SK-N-SH (cell line): Measurements from ENCODE around the gene MFAP4. TPM values are rescaled to one million over a fixed set of nuclear protein-coding genes. Genes with fewer than 3 reads are reported as not detected.

Source experiments
- CTCF ChIA-PET: fragments of 300-600, 350-600 bp; formaldehyde crosslinking; extraction: SDS; loops from one replicate; lab custom pipeline; 2021; lab: Yijun Ruan, JAX
- POLR2A ChIA-PET: fragments of 350-600 bp; sonication (Branson Sonifier 250); formaldehyde crosslinking; extraction: SDS; loops from one replicate; lab custom pipeline; 2020; ENCODE audit warnings: antibody characterized with exemption, inconsistent platforms; lab: Yijun Ruan, JAX
- DNase-seq: peaks from one replicate; pipeline ENCODE4 v3.0.0; 2012
- H2AFZ ChIP-seq: fragments of 200-600 bp; sonication (generic); 2 replicates; pipeline ENCODE4 v1.8.1; 2016; ENCODE audit warnings: antibody characterized with exemption, mild to moderate bottlenecking, low read depth
- H3F3A ChIP-seq: fragments of 200-600 bp; sonication (generic); replicated peaks from 2 replicates; pipeline ENCODE3; 2016; ENCODE audit warnings: antibody characterized with exemption, mild to moderate bottlenecking; ENCODE audit not compliant: insufficient read depth
- H3K27ac ChIP-seq, 2 experiments: fragments of 200-500 bp in 1 of 2; fragments of 200-600 bp in 1 of 2; sonication (Bioruptor generic) in 1 of 2; sonication (generic), shearing (Covaris generic) in 1 of 2; 2 replicates each; pipeline versions ENCODE4 v1.5.1 to v1.6.1; 2014 to 2016; ENCODE audit warnings: low read depth in 2 of 2, inconsistent platforms in 1 of 2, low read length in 1 of 2, mild to moderate bottlenecking in 1 of 2, mixed read lengths in 1 of 2
- H3K27me3 ChIP-seq: fragments of 200-600 bp; sonication (generic), shearing (Covaris generic); 2 replicates; pipeline ENCODE4 v1.6.1; 2016; ENCODE audit warnings: mixed run types; ENCODE audit not compliant: insufficient read depth
- H3K36me3 ChIP-seq, 2 experiments: fragments of 200-500 bp in 1 of 2; fragments of 200-600 bp in 1 of 2; sonication (Bioruptor generic) in 1 of 2; sonication (generic) in 1 of 2; replicated peaks in 1 of 2; 2 replicates each; pipeline versions ENCODE3 to v1.5.1; 2014 to 2016; ENCODE audit warnings: low read length in 1 of 2, mild to moderate bottlenecking in 1 of 2; ENCODE audit not compliant: insufficient read depth in 2 of 2, control insufficient read depth in 1 of 2
- H3K4me1 ChIP-seq, 2 experiments: fragments of 200-500 bp in 1 of 2; fragments of 200-600 bp in 1 of 2; sonication (Bioruptor generic) in 1 of 2; sonication (generic), shearing (Covaris generic) in 1 of 2; 2 replicates each; pipeline versions ENCODE4 v1.5.1 to v1.6.1; 2014 to 2016; ENCODE audit warnings: low read depth in 1 of 2, low read length in 1 of 2, mixed run types in 1 of 2; ENCODE audit not compliant: insufficient read depth in 2 of 2, control insufficient read depth in 1 of 2
- H3K4me2 ChIP-seq: fragments of 200-600 bp; sonication (generic), shearing (Covaris generic); 2 replicates; pipeline ENCODE4 v1.6.1; 2017; ENCODE audit warnings: mixed run types
- H3K4me3 ChIP-seq, 2 experiments: fragments of 200-500 bp in 1 of 2; fragments of 200-600 bp in 1 of 2; sonication (Bioruptor generic) in 1 of 2; sonication (generic), shearing (Covaris generic) in 1 of 2; 2 replicates each; pipeline versions ENCODE4 v1.5.1 to v1.8.1; 2014 to 2016; ENCODE audit warnings: low read depth in 2 of 2, inconsistent platforms in 1 of 2, low read length in 1 of 2, mild to moderate bottlenecking in 1 of 2, mixed read lengths in 1 of 2, moderate library complexity in 1 of 2
- H3K79me2 ChIP-seq: fragments of 200-600 bp; sonication (generic); 2 replicates; pipeline ENCODE4 v1.8.1; 2017; ENCODE audit warnings: mild to moderate bottlenecking; ENCODE audit not compliant: insufficient read depth
- H3K9ac ChIP-seq: fragments of 200-600 bp; sonication (generic); 2 replicates; pipeline ENCODE4 v1.6.1; 2017; ENCODE audit warnings: mixed run types
- H3K9me2 ChIP-seq: fragments of 200-600 bp; sonication (generic); 2 replicates; pipeline ENCODE4 v1.6.1; 2017; ENCODE audit warnings: mixed run types
- H3K9me3 ChIP-seq: fragments of 200-600 bp; sonication (generic); 2 replicates; pipeline ENCODE4 v1.6.1; 2017; ENCODE audit warnings: mixed run types, mild to moderate bottlenecking, moderate library complexity
- H4K20me1 ChIP-seq: fragments of 200-600 bp; sonication (generic); 2 replicates; pipeline ENCODE4 v1.6.1; 2017; ENCODE audit warnings: mild to moderate bottlenecking, mixed run types; ENCODE audit not compliant: insufficient read depth
- ELF1 ChIP-seq: IDR thresholded peaks from 2 replicates; pipeline ENCODE4 v1.4.0; 2012
- EZH2phosphoT487 ChIP-seq: fragments of 200-600 bp; sonication (generic); IDR thresholded peaks from 2 replicates; pipeline ENCODE4 v1.6.1; 2017; ENCODE audit warnings: low read depth, mixed run types, mild to moderate bottlenecking, antibody characterized with exemption, moderate library complexity, borderline replicate concordance
- JUND ChIP-seq: IDR thresholded peaks from 2 replicates; pipeline ENCODE4 v1.4.0; 2012
- MAX ChIP-seq: IDR thresholded peaks from 2 replicates; pipeline ENCODE4 v1.4.0; 2012; ENCODE audit warnings: low read depth
- MXI1 ChIP-seq: IDR thresholded peaks from 2 replicates; pipeline ENCODE4 v1.6.1; 2012; ENCODE audit warnings: mild to moderate bottlenecking, low read depth, low read length, improper control_type of control experiment
- NRF1 ChIP-seq: IDR thresholded peaks from 2 replicates; pipeline ENCODE4 v1.6.1; 2012; ENCODE audit warnings: low read depth, mild to moderate bottlenecking, low read length
- POLR2AphosphoS5 ChIP-seq: IDR thresholded peaks from 2 replicates; pipeline ENCODE4 v1.6.1; 2012; ENCODE audit warnings: low read depth, low read length
- RCOR1 ChIP-seq: fragments of 150-350 bp; IDR thresholded peaks from 2 replicates; pipeline ENCODE4 v1.6.1; 2017; ENCODE audit warnings: antibody characterized with exemption, low read length
- RFX5 ChIP-seq: IDR thresholded peaks from 2 replicates; pipeline ENCODE4 v1.6.1; 2012; ENCODE audit warnings: mild to moderate bottlenecking, improper control_type of control experiment, low read length
- SMC3 ChIP-seq: IDR thresholded peaks from 2 replicates; pipeline ENCODE4 v1.6.1; 2012; ENCODE audit warnings: low read depth, low read length, improper control_type of control experiment
- TEAD4 ChIP-seq: IDR thresholded peaks from 2 replicates; pipeline ENCODE4 v1.4.0; 2012; ENCODE audit warnings: mild to moderate bottlenecking, borderline replicate concordance; ENCODE audit not compliant: insufficient read depth
- USF1 ChIP-seq: IDR thresholded peaks from 2 replicates; pipeline ENCODE4 v1.4.0; 2012; ENCODE audit warnings: low read depth, borderline replicate concordance
- YY1 ChIP-seq: IDR thresholded peaks from 2 replicates; pipeline ENCODE4 v1.4.0; 2012; ENCODE audit warnings: low read depth, mild to moderate bottlenecking
- WGBS: methylation state at CpG from one replicate; pipeline ENCODE4 v1.1.6; 2017; ENCODE audit warnings: low lambda C conversion rate; 5-methylcytosine and 5-hydroxymethylcytosine counted together
- polyA plus RNA-seq, 3 experiments: library from polyadenylated mRNA; depleted of rRNA; stranded (reverse); fragments of >200 nt; gene quantifications; 2 replicates each; pipeline ENCODE4 v1.2.3, GENCODE V29; 2012

Gene MFAP4
- polyA plus RNA-seq, 1 of the 3 experiments (the other 2 are of a cell fraction), result 120 TPM

DNA sequence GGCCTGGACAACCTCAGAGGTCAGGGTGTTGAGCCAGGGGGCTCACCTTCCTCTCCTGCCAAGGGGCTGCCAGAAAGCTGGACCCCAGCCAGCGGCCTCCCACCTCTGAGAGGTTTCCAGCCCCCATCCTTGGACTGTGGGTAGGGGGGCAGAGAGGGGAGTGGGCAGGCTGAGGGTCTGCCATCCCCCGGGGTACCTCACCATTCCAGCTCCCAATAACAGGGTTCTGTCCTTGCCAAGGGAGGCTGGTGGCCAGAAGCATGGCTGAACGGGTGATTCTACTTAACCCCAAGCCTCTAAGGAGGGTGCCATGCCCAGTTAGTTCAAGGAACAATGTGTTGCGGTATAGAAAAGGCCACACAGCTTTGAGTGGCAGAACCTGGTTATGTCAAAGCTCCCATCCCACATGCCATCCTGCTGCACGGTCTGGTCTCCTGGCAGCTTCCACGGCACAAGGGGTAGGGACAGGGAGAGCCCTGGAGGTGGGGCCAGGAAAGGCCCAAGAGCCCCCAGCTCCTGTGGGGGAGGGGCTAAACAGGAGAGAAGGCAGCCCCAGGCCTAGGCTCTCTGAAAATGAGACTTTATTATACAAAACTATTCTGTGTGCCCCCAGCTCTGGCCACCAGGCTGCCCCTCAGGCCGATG lies 44.3 kb downstream of the MFAP4 start:
- Histone ChIP-seq H3K79me2 (no peaks in the 10 kb centered on the region), H3K4me1 (peaks cover 13% of the 10 kb centered on the region in 2 experiments; a peak in 3 of 4 replicates), H3K9me3 (no peaks in the 10 kb centered on the region), H4K20me1 (no peaks in the 10 kb centered on the region), H3K4me3 (no peak overlapping the region), H3F3A (peaks cover 16% of the 10 kb centered on the region), H3K27me3 (no peaks in the 10 kb centered on the region), H3K4me2 (no peak overlapping the region), H2AFZ (no peak overlapping the region), H3K36me3 (no peaks in the 10 kb centered on the region), H3K9ac (no peak overlapping the region), H3K27ac (no peak overlapping the region), H3K9me2 (no peaks in the 10 kb centered on the region)
- WGBS, result 93% methylated on average over 2 of the region's 7 CpGs
- peak; percentile 54 for DNase-seq
- CTCF ChIA-PET, result interaction anchor here (1.0 to 3.7 kb wide), 5 partner anchors 20 to 104 kb away, joined by 3 to 20 read pairs (median 4); partner anchors contain the start of gene B9D1
- POLR2A ChIA-PET, result interaction anchor here (1.0 kb wide), 1 partner anchor 105 kb away, joined by 3 read pairs; the partner anchor contains the start of gene EPN2
- TF ChIP-seq ELF1, result no peak
- no peak for TF ChIP-seq RFX5
- no peak for TF ChIP-seq MXI1
- no peak for TF ChIP-seq RCOR1
- no peak for TF ChIP-seq SMC3
- TF ChIP-seq EZH2phosphoT487, result no peak
- TF ChIP-seq USF1, result no peak
- TF ChIP-seq NRF1, result no peak
- no peak for TF ChIP-seq POLR2AphosphoS5
- TF ChIP-seq TEAD4, result no peak

DNA sequence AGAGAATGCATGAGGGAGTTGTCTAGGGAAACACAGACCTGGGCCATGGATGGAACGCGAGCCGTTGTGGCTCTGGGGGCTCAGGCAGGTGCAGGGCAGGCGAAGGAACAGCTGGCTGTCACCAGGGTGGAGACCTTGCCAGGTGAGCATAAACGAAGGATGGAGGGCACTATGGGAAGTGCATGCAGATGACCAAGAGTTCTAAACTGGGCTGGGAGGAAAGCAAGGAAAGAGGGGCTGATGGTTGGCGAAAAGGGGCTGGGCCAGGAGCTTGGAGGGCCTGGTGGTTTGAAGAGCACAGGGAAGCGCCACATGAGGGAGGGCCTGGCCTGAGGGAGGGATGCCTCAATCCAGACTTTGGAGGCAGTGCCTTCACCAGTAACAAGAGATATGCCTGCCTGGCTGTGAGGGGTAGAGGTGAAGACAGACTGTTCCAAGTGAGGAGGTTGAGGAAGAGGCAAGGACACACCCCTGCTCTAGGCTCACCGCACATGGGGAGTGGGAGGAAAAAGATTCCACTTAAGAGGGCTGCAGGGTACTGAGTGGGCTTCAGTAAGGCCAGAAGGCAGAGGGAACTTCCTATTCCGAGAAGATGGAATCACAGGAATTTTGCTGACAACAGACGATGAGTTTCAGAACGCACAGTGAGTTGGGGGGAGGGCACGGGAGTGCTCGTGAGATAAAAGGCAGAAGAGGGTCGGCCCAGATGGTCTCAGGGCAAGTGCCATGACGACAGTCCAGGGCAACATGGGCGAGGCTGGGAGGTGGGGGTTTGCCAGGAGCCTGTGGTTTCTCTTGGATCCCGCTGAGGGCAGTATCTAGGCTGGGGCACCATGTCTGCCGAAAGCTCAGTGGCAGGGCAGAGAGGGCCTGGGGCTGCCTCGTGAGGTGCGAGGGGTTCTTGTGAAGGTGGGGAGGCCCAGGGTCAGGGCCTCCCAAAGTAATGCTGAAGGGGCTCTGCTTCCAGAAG lies 45.1 kb downstream of the MFAP4 start:
- POLR2A ChIA-PET, result interaction anchor here (1.0 kb wide), 1 partner anchor 104 kb away, joined by 3 read pairs; the partner anchor contains the start of gene EPN2
- 85% methylated on average over 14 of the region's 20 CpGs for WGBS
- DNase-seq, result peak; percentile 51

More for the DNA sequence above, 45.1 kb downstream of the MFAP4 start:
- Histone ChIP-seq H3K9me3 (no peaks in the 10 kb centered on the region), H3K27ac (no peak overlapping the region), H3F3A (peaks cover 8% of the 10 kb centered on the region), H3K79me2 (no peaks in the 10 kb centered on the region), H3K9ac (no peak overlapping the region), H3K27me3 (no peaks in the 10 kb centered on the region), H4K20me1 (no peaks in the 10 kb centered on the region), H2AFZ (no peak overlapping the region), H3K4me3 (no peak overlapping the region), H3K9me2 (no peaks in the 10 kb centered on the region), H3K36me3 (no peaks in the 10 kb centered on the region), H3K4me2 (no peak overlapping the region), H3K4me1 (peaks cover 5 to 10% of the 10 kb centered on the region in 2 experiments; a peak in 3 of 4 replicates)
- no peak for TF ChIP-seq MAX
- no peak for TF ChIP-seq RCOR1
- no peak for TF ChIP-seq POLR2AphosphoS5
- TF ChIP-seq JUND, result no peak
- TF ChIP-seq EZH2phosphoT487, result no peak
- no peak for TF ChIP-seq YY1
- CTCF ChIA-PET, result interaction anchor here (0.6 to 3.7 kb wide), 3 partner anchors 20 to 42 kb away, joined by 3 to 20 read pairs (median 3); partner anchors contain the start of gene B9D1
